Activated naive CD4-positive, alpha-beta T cell treated with anti-CD3 and anti-CD28 coated beads, Interleukin-2, amount 50 U/mL, for 72 hours (primary cell): ENCODE results near the gene GNAT1. TPM values are rescaled to one million over a fixed set of nuclear protein-coding genes. Genes with fewer than 3 reads are reported as not detected.
A peak's percentile ranks its signal among the peaks of the same experiment; 100 is the strongest.
"Not testable (repeated sequence)": the region's sequence is repeated elsewhere in the genome, so short reads cannot be mapped to it uniquely, and the experiment has no call there.

Source experiments
- ATAC-seq, 2 donors: fragments of 150-1000 bp; cut with Tn5 transposase; 2 replicates each; pipeline ENCODE4 v1.10.0; 2021; ENCODE audit warnings: mild to moderate bottlenecking in 2 of 2, moderate library complexity in 2 of 2
- DNase-seq, 2 donors: peaks; one replicate each; pipeline ENCODE4 v3.0.0; 2021 to 2022; ENCODE audit warnings: low spot score in 2 of 2
- H3K27ac Mint-ChIP-seq, 2 donors: one replicate each; pipeline ENCODE4 v1.8.0; 2022; ENCODE audit warnings: mild to moderate bottlenecking in 2 of 2, mixed read lengths in 2 of 2
- H3K36me3 Mint-ChIP-seq, 2 donors: one replicate each; pipeline ENCODE4 v1.8.0; 2022; ENCODE audit warnings: mixed read lengths in 2 of 2
- H3K9me3 Mint-ChIP-seq, 2 donors: one replicate each; pipeline ENCODE4 v1.8.0; 2022; ENCODE audit warnings: mixed read lengths in 2 of 2
- total RNA-seq, 2 donors: library from RNA; stranded (reverse); gene quantifications; one replicate each; pipeline ENCODE4 v1.2.3, GENCODE V29; 2022

The GNAT1 gene
- total RNA-seq, 2 donors from 2014 or later, result not detected

- H3K27ac Mint-ChIP-seq, result peak overlapping the region; percentile 91 to 98
- no peaks in the 10 kb centered on the region for H3K9me3 Mint-ChIP-seq
- ATAC-seq (peak; percentile 50 to 61), DNase-seq (peak; percentile 86 to 87)
- peaks cover 21 to 28% of the 10 kb centered on the region in 2 donors for H3K36me3 Mint-ChIP-seq
These were observed 46.5 kb downstream of the GNAT1 start for GRCh38 chr3:50237754-50238548.

GRCh38 chr3:50238549-50239026 lies 47.2 kb downstream of the GNAT1 start:
- ATAC-seq, result no peak
- Mint-ChIP-seq H3K36me3 (peaks cover 21 to 28% of the 10 kb centered on the region in 2 donors), H3K9me3 (no peaks in the 10 kb centered on the region), H3K27ac (peak overlapping the region; percentile 91 to 98)
- DNase-seq, result no peak

- H3K36me3 Mint-ChIP-seq, result peaks cover 21 to 28% of the 10 kb centered on the region in 2 donors
- DNase-seq, result no peak
- peak overlapping the region; percentile 90 to 98 for H3K27ac Mint-ChIP-seq
- H3K9me3 Mint-ChIP-seq, result no peaks in the 10 kb centered on the region
- no peak for ATAC-seq
These were observed 48.2 kb downstream of the GNAT1 start for GRCh38 chr3:50239649-50240048.

GRCh38 chr3:50241163-50241562 lies 49.8 kb downstream of the GNAT1 start:
- H3K9me3 Mint-ChIP-seq, result no peaks in the 10 kb centered on the region
- ATAC-seq, result no peak
- H3K36me3 Mint-ChIP-seq, result peaks cover 21 to 28% of the 10 kb centered on the region in 2 donors
- DNase-seq, result no peak
- peak overlapping the region; percentile 90 to 91 for H3K27ac Mint-ChIP-seq

- ATAC-seq (no peak), DNase-seq (no peak)
- Mint-ChIP-seq H3K36me3 (peaks cover 16 to 23% of the 10 kb centered on the region in 2 donors), H3K27ac (peak overlapping the region; percentile 82 to 90), H3K9me3 (no peaks in the 10 kb centered on the region)
These were observed 50.4 kb downstream of the GNAT1 start for GRCh38 chr3:50241713-50242380.

GRCh38 chr3:50242381-50242770 lies 51.0 kb downstream of the GNAT1 start:
- no peak for DNase-seq
- H3K36me3 Mint-ChIP-seq, result peaks cover 11 to 22% of the 10 kb centered on the region in 2 donors
- no peaks in the 10 kb centered on the region for H3K9me3 Mint-ChIP-seq
- peak overlapping the region; percentile 90 to 97 for H3K27ac Mint-ChIP-seq
- ATAC-seq, result no peak

GRCh38 chr3:50242851-50243542 lies 51.6 kb downstream of the GNAT1 start:
- Mint-ChIP-seq H3K36me3 (peaks cover 6 to 15% of the 10 kb centered on the region in 2 donors), H3K27ac (peak overlapping the region; percentile 90 to 97), H3K9me3 (no peaks in the 10 kb centered on the region)
- peak in 1 of 2 donors; percentile 27 for ATAC-seq
- peak in 1 of 2 donors; percentile 77 for DNase-seq

- H3K27ac Mint-ChIP-seq, result peak overlapping the region; percentile 75 to 90
- no peaks in the 10 kb centered on the region for H3K9me3 Mint-ChIP-seq
- DNase-seq, result no peak
- no peak for ATAC-seq
- H3K36me3 Mint-ChIP-seq, result peaks cover 6 to 13% of the 10 kb centered on the region in 2 donors
These were observed 52.1 kb downstream of the GNAT1 start for GRCh38 chr3:50243543-50243895.

GRCh38 chr3:50244813-50245212 lies 53.4 kb downstream of the GNAT1 start:
- not testable (repeated sequence) for ATAC-seq, H3K9me3 Mint-ChIP-seq, H3K36me3 Mint-ChIP-seq, DNase-seq
- peak overlapping the region; percentile 87 to 90 for H3K27ac Mint-ChIP-seq

GRCh38 chr3:50245251-50245745 lies 53.9 kb downstream of the GNAT1 start:
- no peaks in the 10 kb centered on the region for H3K9me3 Mint-ChIP-seq
- DNase-seq (no peak), ATAC-seq (no peak)
- H3K27ac Mint-ChIP-seq, result peak overlapping the region; percentile 87 to 90
- peaks cover 0 to 9% of the 10 kb centered on the region in 2 donors for H3K36me3 Mint-ChIP-seq

- Mint-ChIP-seq H3K9me3 (no peaks in the 10 kb centered on the region), H3K36me3 (peaks cover 0 to 10% of the 10 kb centered on the region in 2 donors), H3K27ac (peak overlapping the region; percentile 90 to 95)
- ATAC-seq (peak; percentile 70 to 84), DNase-seq (peak; percentile 92 to 99)
These were observed 54.6 kb downstream of the GNAT1 start for GRCh38 chr3:50245831-50246516.

- peak; percentile 74 to 89 for DNase-seq
- ATAC-seq, result peak; percentile 83 to 84
- H3K36me3 Mint-ChIP-seq, result peaks cover 0 to 10% of the 10 kb centered on the region in 2 donors
- H3K9me3 Mint-ChIP-seq, result no peaks in the 10 kb centered on the region
- peak overlapping the region; percentile 90 to 95 for H3K27ac Mint-ChIP-seq
These were observed 55.1 kb downstream of the GNAT1 start for GRCh38 chr3:50246517-50246954.

Other genes starting within 250 kb of the GNAT1 start
- 100 to 1,000 TPM; 159 to 182 TPM for gene RBM5, start 102.7 kb upstream of the GNAT1 start, total RNA-seq
- under 1 TPM; 0.32 to 0.54 TPM for gene SEMA3F, start 36.3 kb upstream of the GNAT1 start, total RNA-seq
- not detected for gene SLC38A3, start 13.7 kb downstream of the GNAT1 start, total RNA-seq
- 100 to 1,000 TPM; 313 to 349 TPM for gene GNAI2, start 44.6 kb downstream of the GNAT1 start, total RNA-seq
- 1 to 10 TPM in 1 of 2 donors, under 1 TPM in 1; 0.77 to 4.1 TPM for gene SEMA3B, start 77.5 kb downstream of the GNAT1 start, total RNA-seq
- not detected for gene LSMEM2, start 87.5 kb downstream of the GNAT1 start, total RNA-seq
- gene IFRD2, start 100.8 kb downstream of the GNAT1 start, total RNA-seq, result 100 to 1,000 TPM in 1 of 2 donors, 10 to 100 TPM in 1; 63.8 to 100 TPM
- gene HYAL3, start 107.8 kb downstream of the GNAT1 start, total RNA-seq, result 1 to 10 TPM; 4.3 to 6.6 TPM
- 10 to 100 TPM; 19.4 to 26.0 TPM for gene NAA80, start 107.8 kb downstream of the GNAT1 start, total RNA-seq
- gene HYAL1, start 112.0 kb downstream of the GNAT1 start, total RNA-seq, result under 1 TPM in 1 of 2 donors, not detected in 1; 0.39 TPM
- 1 to 10 TPM; 4.2 to 6.1 TPM for gene HYAL2, start 131.1 kb downstream of the GNAT1 start, total RNA-seq
- gene TUSC2, start 136.6 kb downstream of the GNAT1 start, total RNA-seq, result 10 to 100 TPM; 10.7 to 20.1 TPM
- 10 to 100 TPM; 68.3 to 83.1 TPM for gene RASSF1, start 149.2 kb downstream of the GNAT1 start, total RNA-seq
- 1 to 10 TPM; 1.9 to 4.1 TPM for gene ZMYND10, start 154.1 kb downstream of the GNAT1 start, total RNA-seq
- gene NPRL2, start 159.2 kb downstream of the GNAT1 start, total RNA-seq, result 10 to 100 TPM; 42.3 to 50.7 TPM
- 10 to 100 TPM; 18.1 to 34.3 TPM for gene CYB561D2, start 159.3 kb downstream of the GNAT1 start, total RNA-seq
- 10 to 100 TPM; 10.9 to 15.1 TPM for gene TMEM115, start 167.9 kb downstream of the GNAT1 start, total RNA-seq